Tibial artery (tissue), 4 donors: Measurements from ENCODE around the gene PRDM10.
"Not testable (repeated sequence)": the region's sequence is repeated elsewhere in the genome, so short reads cannot be mapped to it uniquely, and the experiment has no call there.

Experiments used
- DNase-seq, 2 donors: peaks; one replicate each; pipeline ENCODE4 v3.0.0-alpha.2; 2019
- H3K27ac ChIP-seq, 2 donors: fragments of 200-600 bp; sonication (generic) in 1 of 2; 1 replicate in 1 of 2; 2 replicates in 1 of 2; pipeline ENCODE4 v1.5.1; 2018 to 2019; ENCODE audit warnings: mild to moderate bottlenecking in 1 of 2
- H3K27me3 ChIP-seq, 2 donors: fragments of 200-600 bp; sonication (generic) in 1 of 2; one replicate each; pipeline versions ENCODE4 v1.5.1 to v1.6.0; 2016 to 2019
- H3K36me3 ChIP-seq, 3 donors: fragments of 200-600 bp; sonication (generic) in 2 of 3; one replicate each; pipeline ENCODE4 v1.5.1; 2016 to 2019; ENCODE audit warnings: mild to moderate bottlenecking in 2 of 3
- H3K4me1 ChIP-seq, 4 donors: fragments of 200-600 bp; sonication (generic) in 2 of 4; 1 replicate in 3 of 4; 2 replicates in 1 of 4; pipeline ENCODE4 v1.5.1; 2016 to 2019
- H3K4me3 ChIP-seq, 2 donors: fragments of 200-600 bp; sonication (generic) in 1 of 2; 1 replicate in 1 of 2; 2 replicates in 1 of 2; pipeline ENCODE4 v1.5.1; 2018 to 2019; ENCODE audit warnings: mild to moderate bottlenecking in 2 of 2
- H3K9me3 ChIP-seq, 3 donors: fragments of 200-600 bp; sonication (generic) in 1 of 3; one replicate each; pipeline ENCODE4 v1.5.1; 2016 to 2019
- CTCF ChIP-seq, 2 experiments: fragments of 200-600 bp in 1 of 2; fragments of 450-650 bp in 1 of 2; IDR thresholded peaks; one replicate each; pipeline ENCODE4 v1.5.1; 2017 to 2019; ENCODE audit warnings: antibody characterized with exemption in 2 of 2, mild to moderate bottlenecking in 1 of 2, moderate library complexity in 1 of 2
- intact Hi-C: fragments of 100-400 bp; cut with DNase I; formaldehyde crosslinking; loops from one replicate; pipeline ENCODE4 v1.15.0; 2023; ENCODE audit warnings: low total_unique reads

Gene PRDM10

GRCh38 chr11:130024361-130024760 is 21.7 kb upstream of the PRDM10 start:
- TF ChIP-seq CTCF (IDR thresholded peaks at IDR 0.05) = no peak
- Histone ChIP-seq H3K4me3 (no peak overlapping the region), H3K4me1 (no peaks in the 10 kb centered on the region), H3K27ac (no peak overlapping the region), H3K36me3 (no peaks in the 10 kb centered on the region), H3K27me3 (no peaks in the 10 kb centered on the region), H3K9me3 (no peaks in the 10 kb centered on the region)
- DNase-seq = no peak
- intact Hi-C loops = no loop called here

GRCh38 chr11:130023204-130023603 is 20.6 kb upstream of the PRDM10 start:
- H3K4me3 ChIP-seq = no peak overlapping the region
- no peaks in the 10 kb centered on the region for H3K4me1 ChIP-seq
- H3K9me3 ChIP-seq = no peaks in the 10 kb centered on the region
- no peaks in the 10 kb centered on the region for H3K27me3 ChIP-seq
- intact Hi-C loops = no loop called here
- no peak overlapping the region for H3K27ac ChIP-seq
- no peak for DNase-seq
- H3K36me3 ChIP-seq = no peaks in the 10 kb centered on the region
- no peak for TF ChIP-seq CTCF (IDR thresholded peaks at IDR 0.05)

- Histone ChIP-seq H3K27me3 (no peaks in the 10 kb centered on the region), H3K9me3 (no peaks in the 10 kb centered on the region), H3K27ac (no peak overlapping the region), H3K36me3 (no peaks in the 10 kb centered on the region), H3K4me3 (no peak overlapping the region), H3K4me1 (no peaks in the 10 kb centered on the region)
- no peak for TF ChIP-seq CTCF (IDR thresholded peaks at IDR 0.05)
- intact Hi-C loops = no loop called here
- no peak for DNase-seq
These were observed 20.2 kb upstream of the PRDM10 start for GRCh38 chr11:130022799-130023198.

GRCh38 chr11:130021606-130022005 is 19.0 kb upstream of the PRDM10 start:
- DNase-seq, H3K27ac ChIP-seq, intact Hi-C loops, H3K4me3 ChIP-seq, H3K27me3 ChIP-seq, H3K4me1 ChIP-seq, H3K36me3 ChIP-seq, H3K9me3 ChIP-seq: not testable (repeated sequence)

GRCh38 chr11:130020323-130020722 is 17.7 kb upstream of the PRDM10 start:
- Histone ChIP-seq H3K36me3 (no peaks in the 10 kb centered on the region), H3K9me3 (no peaks in the 10 kb centered on the region), H3K27ac (no peak overlapping the region), H3K4me3 (no peak overlapping the region), H3K4me1 (no peaks in the 10 kb centered on the region), H3K27me3 (no peaks in the 10 kb centered on the region)
- intact Hi-C loops = no loop called here
- DNase-seq = no peak
- TF ChIP-seq CTCF (IDR thresholded peaks at IDR 0.05) = no peak

GRCh38 chr11:130015846-130016245 is 13.2 kb upstream of the PRDM10 start:
- H3K36me3 ChIP-seq, H3K4me3 ChIP-seq, H3K9me3 ChIP-seq, DNase-seq, intact Hi-C loops, H3K4me1 ChIP-seq, H3K27me3 ChIP-seq, H3K27ac ChIP-seq: not testable (repeated sequence)

GRCh38 chr11:130008326-130008725 is 5.7 kb upstream of the PRDM10 start:
- Histone ChIP-seq H3K9me3 (no peaks in the 10 kb centered on the region), H3K27me3 (no peaks in the 10 kb centered on the region), H3K36me3 (no peaks in the 10 kb centered on the region), H3K4me3 (no peak overlapping the region), H3K27ac (no peak overlapping the region), H3K4me1 (peaks cover 0 to 8% (median 5%) of the 10 kb centered on the region in 4 donors)
- intact Hi-C loops = loop anchor here (10.0 kb wide), 1 partner anchor 306 kb away; the partner anchor contains the start of gene ZBTB44
- no peak for TF ChIP-seq CTCF (IDR thresholded peaks at IDR 0.05)
- no peak for DNase-seq
